DND-41 (cell line): ENCODE measurements around the gene DFFB.

Experiments used
- EZH2 ChIP-seq: IDR thresholded peaks from 3 replicates; pipeline ENCODE4 v1.6.1; 2012; ENCODE audit warnings: borderline replicate concordance, low read depth, mild to moderate bottlenecking, moderate library complexity, low read length, inconsistent platforms; ENCODE audit not compliant: severe bottlenecking
- TF ChIP-seq, protein P1 (sequence below): IDR thresholded peaks from 2 replicates; pipeline ENCODE4 v1.5.1; 2012; ENCODE audit warnings: borderline replicate concordance, low read length, moderate library complexity, mild to moderate bottlenecking; ENCODE audit not compliant: poor library complexity, severe bottlenecking; ENCODE audit errors: extremely low read depth

GRCh38 chr1:3905266-3905952, 48.1 kb downstream of the DFFB start:
- TF ChIP-seq, protein P1, sequence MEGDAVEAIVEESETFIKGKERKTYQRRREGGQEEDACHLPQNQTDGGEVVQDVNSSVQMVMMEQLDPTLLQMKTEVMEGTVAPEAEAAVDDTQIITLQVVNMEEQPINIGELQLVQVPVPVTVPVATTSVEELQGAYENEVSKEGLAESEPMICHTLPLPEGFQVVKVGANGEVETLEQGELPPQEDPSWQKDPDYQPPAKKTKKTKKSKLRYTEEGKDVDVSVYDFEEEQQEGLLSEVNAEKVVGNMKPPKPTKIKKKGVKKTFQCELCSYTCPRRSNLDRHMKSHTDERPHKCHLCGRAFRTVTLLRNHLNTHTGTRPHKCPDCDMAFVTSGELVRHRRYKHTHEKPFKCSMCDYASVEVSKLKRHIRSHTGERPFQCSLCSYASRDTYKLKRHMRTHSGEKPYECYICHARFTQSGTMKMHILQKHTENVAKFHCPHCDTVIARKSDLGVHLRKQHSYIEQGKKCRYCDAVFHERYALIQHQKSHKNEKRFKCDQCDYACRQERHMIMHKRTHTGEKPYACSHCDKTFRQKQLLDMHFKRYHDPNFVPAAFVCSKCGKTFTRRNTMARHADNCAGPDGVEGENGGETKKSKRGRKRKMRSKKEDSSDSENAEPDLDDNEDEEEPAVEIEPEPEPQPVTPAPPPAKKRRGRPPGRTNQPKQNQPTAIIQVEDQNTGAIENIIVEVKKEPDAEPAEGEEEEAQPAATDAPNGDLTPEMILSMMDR, result no peak
- no peak for TF ChIP-seq EZH2
